A549 (cell line): ENCODE data around the gene COPS3. TPM values are rescaled to one million over a fixed set of nuclear protein-coding genes. Genes with fewer than 3 reads are reported as not detected.

ENCODE experiments used
- ATAC-seq, 2 experiments: fragments of 200-7000 bp in 1 of 2; fragments of >200 bp in 1 of 2; cut with Nextera tagmentation in 1 of 2; cut with Tn5 transposase in 1 of 2; 3 replicates each; pipeline versions ENCODE4 v1.8.0 to v1.9.1; 2018 to 2020; ENCODE audit warnings: mild to moderate bottlenecking in 1 of 2, moderate library complexity in 1 of 2
- CTCF ChIA-PET: fragments of 300-600 bp; sonication (Branson Sonifier 250); formaldehyde crosslinking; extraction: SDS; loops from one replicate; lab custom pipeline; 2021; ENCODE audit warnings: antibody characterized with exemption, inconsistent platforms; lab: Yijun Ruan, JAX
- POLR2A ChIA-PET: fragments of 350-600 bp; formaldehyde crosslinking; extraction: SDS; loops from one replicate; lab custom pipeline; 2021; ENCODE audit warnings: antibody characterized with exemption, inconsistent platforms; lab: Yijun Ruan, JAX
- DNase-seq, 2 experiments: peaks; one replicate each; pipeline versions ENCODE4 v3.0.0 to v3.0.0-alpha.2; 2011 to 2016; ENCODE audit warnings: low read depth in 1 of 2, low spot score in 1 of 2
- FAIRE-seq: peaks from 2 replicates; lab custom pipeline; 2011; peaks lifted over from hg19 to GRCh38; lab: Jason Lieb, UNC
- H3K27ac ChIP-seq, 2 experiments: fragments of >200 bp; sonication (Bioruptor Twin); formaldehyde crosslinking; 3 replicates each; pipeline ENCODE4 v1.5.1; 2016 to 2017
- H3K4me1 ChIP-seq: fragments of >200 bp; sonication (Bioruptor Twin); formaldehyde crosslinking; 3 replicates; pipeline ENCODE4 v1.6.1; 2016
- H3K4me2 ChIP-seq: fragments of >200 bp; sonication (Bioruptor Twin); formaldehyde crosslinking; 3 replicates; pipeline ENCODE4 v1.6.1; 2016
- H3K4me3 ChIP-seq: fragments of >200 bp; sonication (Bioruptor Twin); formaldehyde crosslinking; 3 replicates; pipeline ENCODE4 v1.5.1; 2016
- H3K9me3 ChIP-seq: fragments of >200 bp; sonication (Bioruptor Twin); formaldehyde crosslinking; 3 replicates; pipeline ENCODE4 v1.6.1; 2016
- ATOH8 ChIP-seq: fragments of 250-450 bp; sonication (Bioruptor Pico); IDR thresholded peaks from 2 replicates; pipeline ENCODE4 v1.5.0; 2020; ENCODE audit warnings: low read depth, mild to moderate bottlenecking, moderate library complexity
- BCL3 ChIP-seq: fragments of >200 bp; sonication (Bioruptor Twin); formaldehyde crosslinking; IDR thresholded peaks from 3 replicates; pipeline ENCODE4 v1.6.1; 2016
- CHD4 ChIP-seq: fragments of 200-600 bp; sonication (generic); IDR thresholded peaks from 2 replicates; pipeline ENCODE4 v1.6.1; 2016; ENCODE audit warnings: antibody characterized with exemption, mild to moderate bottlenecking, borderline replicate concordance
- CTCF ChIP-seq: fragments of >200 bp; sonication (Bioruptor Twin); formaldehyde crosslinking; IDR thresholded peaks from 3 replicates; pipeline ENCODE4 v1.5.1; 2016
- E2F6 ChIP-seq: IDR thresholded peaks from 2 replicates; pipeline ENCODE4 v1.6.1; 2012; ENCODE audit warnings: low read depth, borderline replicate concordance
- EP300 ChIP-seq, 2 experiments: fragments of >200 bp; sonication (Bioruptor Twin); formaldehyde crosslinking; IDR thresholded peaks; 2 replicates in 1 of 2; 3 replicates in 1 of 2; pipeline ENCODE4 v1.6.1; 2016 to 2017
- FOSB ChIP-seq: fragments of 250-450 bp; sonication (Bioruptor Pico); IDR thresholded peaks from 2 replicates; pipeline ENCODE4 v1.5.0; 2020; ENCODE audit warnings: mild to moderate bottlenecking, moderate library complexity
- FOXS1 ChIP-seq: fragments of 250-450 bp; sonication (Bioruptor Pico); IDR thresholded peaks from 2 replicates; pipeline ENCODE4 v1.5.0; 2020; ENCODE audit warnings: mild to moderate bottlenecking, moderate library complexity
- JUN ChIP-seq, 2 experiments: fragments of >200 bp; sonication (Bioruptor Twin); formaldehyde crosslinking; IDR thresholded peaks; 2 replicates in 1 of 2; 3 replicates in 1 of 2; pipeline ENCODE4 v1.6.1; 2016 to 2017
- JUNB ChIP-seq: fragments of >200 bp; sonication (Bioruptor Twin); formaldehyde crosslinking; IDR thresholded peaks from 2 replicates; pipeline ENCODE4 v1.6.1; 2016
- MAX ChIP-seq: IDR thresholded peaks from 2 replicates; pipeline ENCODE4 v1.6.1; 2012
- RAD21 ChIP-seq, 2 experiments: fragments of >200 bp in 1 of 2; sonication (Bioruptor Twin) in 1 of 2; formaldehyde crosslinking in 1 of 2; IDR thresholded peaks in 1 of 2; conservative IDR thresholded peaks in 1 of 2; 2 replicates in 1 of 2; 3 replicates in 1 of 2; pipeline ENCODE4 v1.6.1; 2012 to 2018; ENCODE audit warnings: inconsistent platforms in 1 of 2
- RARB ChIP-seq: fragments of 250-450 bp; sonication (Bioruptor Pico); IDR thresholded peaks from 2 replicates; pipeline ENCODE4 v1.8.0; 2021; ENCODE audit warnings: mild to moderate bottlenecking, moderate library complexity
- RFX5 ChIP-seq: fragments of 450-650 bp; IDR thresholded peaks from 2 replicates; pipeline ENCODE4 v1.7.1; 2014; ENCODE audit warnings: antibody characterized with exemption, mild to moderate bottlenecking, moderate library complexity
- RNF2 ChIP-seq: fragments of 200-600 bp; sonication (generic); IDR thresholded peaks from 2 replicates; pipeline ENCODE4 v1.6.1; 2016; ENCODE audit warnings: low read depth, mild to moderate bottlenecking, antibody characterized with exemption, moderate library complexity, borderline replicate concordance
- SMC3 ChIP-seq: fragments of >200 bp; sonication (Bioruptor Twin); formaldehyde crosslinking; IDR thresholded peaks from 3 replicates; pipeline ENCODE4 v1.6.1; 2018; ENCODE audit warnings: inconsistent platforms
- SREBF2 ChIP-seq: fragments of 450-650 bp; IDR thresholded peaks from 2 replicates; pipeline ENCODE4 v1.6.1; 2014; ENCODE audit warnings: mild to moderate bottlenecking, moderate library complexity
- TP53 ChIP-seq: fragments of 250-450 bp; sonication (Bioruptor Pico); IDR thresholded peaks from 2 replicates; pipeline ENCODE4 v1.5.0; 2021; ENCODE audit warnings: mild to moderate bottlenecking, moderate library complexity
- ZC3H11A ChIP-seq: fragments of 450-650 bp; IDR thresholded peaks from 2 replicates; pipeline ENCODE4 v1.6.1; 2014; ENCODE audit warnings: antibody characterized with exemption, mild to moderate bottlenecking
- ZSCAN20 ChIP-seq: fragments of 250-450 bp; sonication (Bioruptor Pico); IDR thresholded peaks from 2 replicates; pipeline ENCODE4 v1.8.0; 2022; ENCODE audit warnings: mild to moderate bottlenecking, moderate library complexity
- WGBS: methylation state at CpG from one replicate; pipeline ENCODE4 v1.1.6; 2017; ENCODE audit errors: missing lambda C conversion rate; 5-methylcytosine and 5-hydroxymethylcytosine counted together
- polyA plus RNA-seq, 4 experiments: library from polyadenylated mRNA; depleted of rRNA in 3 of 4; stranded (reverse); fragments of >200 nt; fragmentation: RNase III in 1 of 4; extraction: RNeasy Plus Mini Kit Qiagen cat#74134 plus additional on column Dnase treatment in 1 of 4; gene quantifications; 2 replicates in 3 of 4; 3 replicates in 1 of 4; pipeline ENCODE4 v1.2.3, GENCODE V29; 2011 to 2017

COPS3 gene
- polyA plus RNA-seq, 2 of the 4 experiments (the other 2 are of a cell fraction), result 149 to 204 TPM

GRCh38 chr17:17258998-17259397 lies 22.0 kb downstream of the COPS3 start:
- ChIA-PET POLR2A (interaction anchor here (1.1 kb wide), 1 partner anchor 9 kb away, joined by 4 read pairs; no protein-coding TSS in a partner anchor), CTCF (interaction anchor here (1.2 to 3.8 kb wide), 6 partner anchors 9 to 22 kb away, joined by 3 to 15 read pairs (median 4); partner anchors contain the start of gene FLCN)
- FAIRE-seq, result no peak

GRCh38 chr17:17258011-17258410 lies 23.0 kb downstream of the COPS3 start:
- Histone ChIP-seq H3K27ac (no peak overlapping the region), H3K4me3 (no peak overlapping the region), H3K4me1 (no peaks in the 10 kb centered on the region), H3K4me2 (no peak overlapping the region), H3K9me3 (no peaks in the 10 kb centered on the region)
- TF ChIP-seq CHD4, result no peak
- no peak for TF ChIP-seq CTCF
- no peak for TF ChIP-seq ATOH8
- no peak for TF ChIP-seq SREBF2
- TF ChIP-seq JUNB, result no peak
- TF ChIP-seq ZC3H11A, result no peak
- POLR2A ChIA-PET, result interaction anchor here (1.1 kb wide), 1 partner anchor 10 kb away, joined by 4 read pairs; no protein-coding TSS in a partner anchor
- FAIRE-seq (no peak), DNase-seq (no peak), ATAC-seq (no peak)
- CTCF ChIA-PET, result interaction anchor here (0.7 to 3.8 kb wide), 6 partner anchors 10 to 72 kb away, joined by 3 to 15 read pairs (median 4); no protein-coding TSS in a partner anchor
- WGBS, result 83% methylated on average over 7 of the region's 7 CpGs

More at GRCh38 chr17:17258998-17259397, 22.0 kb downstream of the COPS3 start:
- 93% methylated on average over 4 of the region's 4 CpGs for WGBS
- ATAC-seq (no peak), DNase-seq (no peak)
- TF ChIP-seq TP53 (CRISPR knock-in tag) (no peak), RARB (no peak), EP300 (IDR thresholded peaks at IDR 0.05) (no peak), JUN (IDR thresholded peaks at IDR 0.05) (no peak), RNF2 (no peak), ZC3H11A (no peak), ZSCAN20 (CRISPR knock-in tag) (no peak), RFX5 (no peak), E2F6 (no peak), SMC3 (no peak), MAX (no peak), BCL3 (no peak)
- Histone ChIP-seq H3K9me3 (no peaks in the 10 kb centered on the region), H3K27ac (no peak overlapping the region), H3K4me1 (no peaks in the 10 kb centered on the region), H3K4me2 (no peak overlapping the region), H3K4me3 (no peak overlapping the region)

- Histone ChIP-seq H3K4me1 (peaks cover 7% of the 10 kb centered on the region; the same call in 2 of the 3 replicates), H3K27ac (no peak overlapping the region), H3K4me2 (no peak overlapping the region), H3K4me3 (no peak overlapping the region), H3K9me3 (no peaks in the 10 kb centered on the region)
- ChIA-PET POLR2A (no interaction called here), CTCF (interaction anchor here (1.1 to 2.1 kb wide), 2 partner anchors 12 to 114 kb away, joined by 4 to 13 read pairs; no protein-coding TSS in a partner anchor)
- TF ChIP-seq FOSB (CRISPR knock-in tag), result no peak
- no peak for TF ChIP-seq RAD21 (conservative IDR thresholded peaks at IDR 0.05 in 1 of 2, IDR thresholded peaks at IDR 0.05 in 1 of 2)
- no peak for TF ChIP-seq FOXS1 (CRISPR knock-in tag)
- FAIRE-seq, result no peak
- no peak for DNase-seq
- no peak for ATAC-seq
- WGBS, result 100% methylated on average over 1 of the region's 1 CpG
These were observed 24.7 kb downstream of the COPS3 start for GRCh38 chr17:17256316-17256715.
